Breast epithelium (tissue), 4 donors: ENCODE data around the gene PKIG. TPM values are rescaled to one million over a fixed set of nuclear protein-coding genes. Genes with fewer than 3 reads are reported as not detected.
"Not testable (repeated sequence)": the region's sequence is repeated elsewhere in the genome, so short reads cannot be mapped to it uniquely, and the experiment has no call there.

Experiments
- DNase-seq, 2 donors: peaks; one replicate each; pipeline ENCODE4 v3.0.0-alpha.2; 2019; ENCODE audit warnings: low spot score in 2 of 2
- H3K27ac ChIP-seq, 2 donors: fragments of 200-600 bp; sonication (generic) in 1 of 2; one replicate each; pipeline ENCODE4 v1.5.1; 2016 to 2019; ENCODE audit warnings: mild to moderate bottlenecking in 1 of 2
- H3K27me3 ChIP-seq, 2 donors: fragments of 200-600 bp; sonication (generic) in 1 of 2; one replicate each; pipeline versions ENCODE4 v1.5.1 to v1.6.0; 2017 to 2019; ENCODE audit warnings: control low read depth in 1 of 2, mild to moderate bottlenecking in 1 of 2
- H3K36me3 ChIP-seq: fragments of 200-600 bp; one replicate; pipeline ENCODE4 v1.5.1; 2019
- H3K4me1 ChIP-seq, 2 donors: fragments of 200-600 bp; sonication (generic); one replicate each; pipeline ENCODE4 v1.5.1; 2016 to 2019; ENCODE audit warnings: control low read depth in 1 of 2
- H3K4me3 ChIP-seq, 3 donors: fragments of 200-600 bp; sonication (generic); 1 replicate in 2 of 3; 2 replicates in 1 of 3; pipeline ENCODE4 v1.5.1; 2016 to 2019; ENCODE audit warnings: mild to moderate bottlenecking in 3 of 3, moderate library complexity in 2 of 3
- H3K9me3 ChIP-seq, 2 donors: fragments of 200-600 bp; sonication (generic) in 1 of 2; one replicate each; pipeline ENCODE4 v1.5.1; 2016 to 2019; ENCODE audit warnings: control low read depth in 1 of 2
- CTCF ChIP-seq, 3 donors: fragments of 450-650 bp; IDR thresholded peaks; one replicate each; pipeline ENCODE4 v1.5.1; 2016 to 2017; ENCODE audit warnings: antibody characterized with exemption in 3 of 3, mild to moderate bottlenecking in 3 of 3, moderate library complexity in 3 of 3
- POLR2A ChIP-seq: fragments of 450-650 bp; IDR thresholded peaks from one replicate; pipeline ENCODE4 v1.6.1; 2016; ENCODE audit warnings: antibody characterized with exemption, mild to moderate bottlenecking, moderate library complexity
- POLR2AphosphoS5 ChIP-seq, 3 donors: sonication (generic); formaldehyde crosslinking; IDR thresholded peaks; one replicate each; pipeline ENCODE4 v1.6.1; 2017; ENCODE audit warnings: antibody characterized with exemption in 3 of 3
- intact Hi-C: fragments of 100-400 bp; cut with DNase I; formaldehyde crosslinking; loops from one replicate; pipeline ENCODE4 v1.15.1; 2023; ENCODE audit warnings: low total_unique reads
- total RNA-seq, 3 donors: library from RNA; depleted of rRNA; stranded (reverse); fragments of >200 nt; gene quantifications; one replicate each; pipeline ENCODE4 v1.1.0, GENCODE V29; 2016

PKIG gene
- total RNA-seq, 3 donors from 2014 or later, result 59.9 to 102 (median 99.1) TPM

GRCh38 chr20:44584162-44584561 lies 1.8 kb downstream of the PKIG start:
- H3K4me1 ChIP-seq, result peaks cover 0 to 3% of the 10 kb centered on the region in 2 donors
- intact Hi-C loops, result no loop called here
- H3K36me3 ChIP-seq, result no peaks in the 10 kb centered on the region
- peak overlapping the region in 1 of 3 donors; percentile 64 for H3K4me3 ChIP-seq
- peak overlapping the region in 1 of 2 donors; percentile 25 for H3K27ac ChIP-seq
- no peaks in the 10 kb centered on the region for H3K9me3 ChIP-seq
- TF ChIP-seq CTCF (IDR thresholded peaks at IDR 0.05), result no peak
- TF ChIP-seq POLR2A, result no peak
- no peak for TF ChIP-seq POLR2AphosphoS5 (IDR thresholded peaks at IDR 0.05)
- no peak for DNase-seq
- H3K27me3 ChIP-seq, result no peaks in the 10 kb centered on the region

- H3K27me3 ChIP-seq, result no peaks in the 10 kb centered on the region
- no peaks in the 10 kb centered on the region for H3K36me3 ChIP-seq
- H3K4me1 ChIP-seq, result peaks cover 0 to 3% of the 10 kb centered on the region in 2 donors
- intact Hi-C loops, result no loop called here
- H3K4me3 ChIP-seq, result peak overlapping the region in 1 of 3 donors; percentile 35
- H3K9me3 ChIP-seq, result no peaks in the 10 kb centered on the region
- DNase-seq, result no peak
- TF ChIP-seq POLR2AphosphoS5 (IDR thresholded peaks at IDR 0.05) (no peak), POLR2A (no peak), CTCF (IDR thresholded peaks at IDR 0.05) (no peak)
- H3K27ac ChIP-seq, result peak overlapping the region in 1 of 2 donors; percentile 26
Observed at GRCh38 chr20:44585057-44585963, 2.9 kb downstream of the PKIG start.

GRCh38 chr20:44586289-44586911 lies 4.0 kb downstream of the PKIG start:
- H3K27ac ChIP-seq, result peak overlapping the region in 1 of 2 donors; percentile 1
- TF ChIP-seq POLR2AphosphoS5 (IDR thresholded peaks at IDR 0.05), result no peak
- TF ChIP-seq CTCF (IDR thresholded peaks at IDR 0.05), result no peak
- no peak for TF ChIP-seq POLR2A
- no peak for DNase-seq
- intact Hi-C loops, result no loop called here
- H3K4me1 ChIP-seq, result peaks cover 0 to 3% of the 10 kb centered on the region in 2 donors
- no peaks in the 10 kb centered on the region for H3K36me3 ChIP-seq
- no peaks in the 10 kb centered on the region for H3K9me3 ChIP-seq
- H3K4me3 ChIP-seq, result no peak overlapping the region
- no peaks in the 10 kb centered on the region for H3K27me3 ChIP-seq

GRCh38 chr20:44587035-44587980 lies 4.9 kb downstream of the PKIG start:
- H3K27me3 ChIP-seq, result no peaks in the 10 kb centered on the region
- H3K36me3 ChIP-seq, result no peaks in the 10 kb centered on the region
- no peak for TF ChIP-seq CTCF (IDR thresholded peaks at IDR 0.05)
- TF ChIP-seq POLR2AphosphoS5 (IDR thresholded peaks at IDR 0.05), result no peak
- TF ChIP-seq POLR2A, result no peak
- no peak overlapping the region for H3K4me3 ChIP-seq
- H3K4me1 ChIP-seq, result no peaks in the 10 kb centered on the region
- H3K9me3 ChIP-seq, result no peaks in the 10 kb centered on the region
- peak overlapping the region in 1 of 2 donors; percentile 19 for H3K27ac ChIP-seq
- intact Hi-C loops, result no loop called here
- DNase-seq, result no peak

- H3K9me3 ChIP-seq, H3K36me3 ChIP-seq, DNase-seq, intact Hi-C loops, H3K4me1 ChIP-seq, H3K27me3 ChIP-seq, H3K27ac ChIP-seq, H3K4me3 ChIP-seq: not testable (repeated sequence)
Observed at GRCh38 chr20:44588321-44588720, 5.9 kb downstream of the PKIG start.
